H9 (cell line): ENCODE data around the gene KLHDC9. TPM values are rescaled to one million over a fixed set of nuclear protein-coding genes. Genes with fewer than 3 reads are reported as not detected.

Experiments used
- DNase-seq: peaks from one replicate; pipeline ENCODE4 v3.0.0-alpha.2; 2017
- H2AFZ ChIP-seq: one replicate; pipeline ENCODE4 v1.6.1; 2013; ENCODE audit warnings: mild to moderate bottlenecking, low read length, control low read depth, moderate library complexity
- H2AK5ac ChIP-seq: 2 replicates; pipeline ENCODE4 v1.6.1; 2013; ENCODE audit warnings: low read length, control low read depth, mixed read lengths; ENCODE audit not compliant: insufficient read length
- H2BK120ac ChIP-seq: one replicate; pipeline ENCODE4 v1.6.1; 2013; ENCODE audit warnings: low read depth, mild to moderate bottlenecking, low read length, control low read depth, inconsistent platforms; ENCODE audit not compliant: poor library complexity, severe bottlenecking
- H2BK12ac ChIP-seq: 2 replicates; pipeline ENCODE4 v1.6.1; 2013; ENCODE audit warnings: low read length, control low read depth, mixed read lengths, low read depth; ENCODE audit not compliant: insufficient read length
- H2BK15ac ChIP-seq: 2 replicates; pipeline ENCODE4 v1.6.1; 2013; ENCODE audit warnings: low read depth, low read length, control low read depth
- H2BK20ac ChIP-seq: one replicate; pipeline ENCODE4 v1.6.1; 2013; ENCODE audit warnings: low read depth, mild to moderate bottlenecking, low read length, control low read depth, inconsistent platforms; ENCODE audit not compliant: poor library complexity, severe bottlenecking
- H2BK5ac ChIP-seq: 2 replicates; pipeline ENCODE4 v1.6.1; 2013; ENCODE audit warnings: low read length, control low read depth, mixed read lengths; ENCODE audit not compliant: insufficient read length
- H3K14ac ChIP-seq: 2 replicates; pipeline ENCODE4 v1.6.1; 2013; ENCODE audit warnings: low read length, control low read depth; ENCODE audit not compliant: insufficient read depth
- H3K18ac ChIP-seq: 2 replicates; pipeline ENCODE4 v1.6.1; 2013; ENCODE audit warnings: low read depth, mild to moderate bottlenecking, mixed read lengths, low read length, control low read depth; ENCODE audit not compliant: insufficient read length
- H3K23ac ChIP-seq: 2 replicates; pipeline ENCODE4 v1.6.1; 2013; ENCODE audit warnings: low read length, control low read depth, mixed read lengths, low read depth; ENCODE audit not compliant: insufficient read length
- H3K23me2 ChIP-seq: 2 replicates; pipeline ENCODE4 v1.6.1; 2013; ENCODE audit warnings: low read depth, mild to moderate bottlenecking, mixed read lengths, low read length, control low read depth; ENCODE audit not compliant: insufficient read length, poor library complexity, severe bottlenecking
- H3K27ac ChIP-seq: 2 replicates; pipeline ENCODE4 v1.5.1; 2013; ENCODE audit warnings: low read length, control low read depth, mixed read lengths, low read depth; ENCODE audit not compliant: insufficient read length
- H3K27me3 ChIP-seq: 2 replicates; pipeline ENCODE4 v1.6.1; 2013; ENCODE audit warnings: low read length, control low read depth, inconsistent platforms; ENCODE audit not compliant: insufficient read depth
- H3K4ac ChIP-seq: 2 replicates; pipeline ENCODE4 v1.6.1; 2013; ENCODE audit warnings: low read depth, mild to moderate bottlenecking, control low read depth, inconsistent platforms, low read length, moderate library complexity
- H3K4me1 ChIP-seq: 2 replicates; pipeline ENCODE4 v1.6.1; 2013; ENCODE audit warnings: low read length, control low read depth, inconsistent platforms; ENCODE audit not compliant: insufficient read depth
- H3K4me2 ChIP-seq: 2 replicates; pipeline ENCODE4 v1.6.1; 2013; ENCODE audit warnings: low read length, control low read depth, mixed read lengths; ENCODE audit not compliant: insufficient read length, insufficient read depth
- H3K56ac ChIP-seq: 2 replicates; pipeline ENCODE4 v1.6.1; 2013; ENCODE audit warnings: low read depth, mild to moderate bottlenecking, mixed read lengths, low read length, control low read depth; ENCODE audit not compliant: insufficient read length
- H3K79me1 ChIP-seq: 2 replicates; pipeline ENCODE4 v1.6.1; 2013; ENCODE audit warnings: low read depth, mild to moderate bottlenecking, moderate library complexity, low read length, control low read depth, inconsistent platforms; ENCODE audit not compliant: insufficient read depth, poor library complexity, severe bottlenecking
- H3K79me2 ChIP-seq: 2 replicates; pipeline ENCODE4 v1.6.1; 2013; ENCODE audit warnings: low read length, control low read depth, inconsistent platforms; ENCODE audit not compliant: insufficient read depth
- H3K9ac ChIP-seq: 2 replicates; pipeline ENCODE4 v1.6.1; 2013; ENCODE audit warnings: low read length, control low read depth, mixed read lengths; ENCODE audit not compliant: insufficient read length; ENCODE audit errors: extremely low read depth
- H3K9me3 ChIP-seq: one replicate; pipeline ENCODE4 v1.6.1; 2013; ENCODE audit warnings: low read depth, low read length, inconsistent platforms; ENCODE audit not compliant: control insufficient read depth
- H3T11ph ChIP-seq: one replicate; pipeline ENCODE4 v1.6.1; 2013; ENCODE audit warnings: mild to moderate bottlenecking, low read length, control low read depth, inconsistent platforms
- H4K20me1 ChIP-seq: one replicate; pipeline ENCODE4 v1.6.1; 2013; ENCODE audit not compliant: control insufficient read depth, insufficient read length, insufficient read depth
- H4K5ac ChIP-seq: 2 replicates; pipeline ENCODE4 v1.6.1; 2013; ENCODE audit warnings: low read depth, mild to moderate bottlenecking, mixed read lengths, low read length, control low read depth; ENCODE audit not compliant: insufficient read length
- H4K8ac ChIP-seq: replicated peaks from 2 replicates; pipeline ENCODE4 v1.6.1; 2013; ENCODE audit warnings: low read length, control low read depth, mixed read lengths, low read depth; ENCODE audit not compliant: insufficient read length
- H4K91ac ChIP-seq: 2 replicates; pipeline ENCODE4 v1.6.1; 2013; ENCODE audit warnings: low read depth, mild to moderate bottlenecking, moderate library complexity, mixed read lengths, low read length, control low read depth; ENCODE audit not compliant: insufficient read length
- H3K27ac Mint-ChIP-seq, 3 experiments: 2 replicates in 2 of 3; 3 replicates in 1 of 3; pipeline ENCODE4 v1.8.0; 2020 to 2021; ENCODE audit warnings: mixed read lengths in 3 of 3, mild to moderate bottlenecking in 1 of 3, moderate library complexity in 1 of 3
- H3K27me3 Mint-ChIP-seq: 2 replicates; pipeline ENCODE4 v1.8.0; 2021; ENCODE audit warnings: low read depth, mild to moderate bottlenecking, moderate library complexity, mixed read lengths
- H3K36me3 Mint-ChIP-seq, 3 experiments: 2 replicates in 2 of 3; 3 replicates in 1 of 3; pipeline ENCODE4 v1.8.0; 2020 to 2021; ENCODE audit warnings: low read depth in 3 of 3, mixed read lengths in 3 of 3; ENCODE audit not compliant: insufficient read depth in 1 of 3
- H3K4me1 Mint-ChIP-seq, 2 experiments: 2 replicates each; pipeline ENCODE4 v1.8.0; 2020; ENCODE audit warnings: mixed read lengths in 2 of 2
- H3K4me3 Mint-ChIP-seq, 2 experiments: 2 replicates in 1 of 2; 3 replicates in 1 of 2; pipeline ENCODE4 v1.8.0; 2020 to 2021; ENCODE audit warnings: mild to moderate bottlenecking in 2 of 2, mixed read lengths in 2 of 2, moderate library complexity in 1 of 2
- H3K9me3 Mint-ChIP-seq, 2 experiments: 2 replicates in 1 of 2; 3 replicates in 1 of 2; pipeline ENCODE4 v1.8.0; 2020; ENCODE audit warnings: mild to moderate bottlenecking in 2 of 2, mixed read lengths in 2 of 2, moderate library complexity in 1 of 2
- WGBS: extraction: QIAGEN DNeasy Blood & Tissue Kit; methylation state at CpG from one replicate; pipeline ENCODE4 v1.1.7; 2013; ENCODE audit warnings: missing lambda C conversion rate, low lambda C conversion rate, mixed read lengths; ENCODE audit not compliant: insufficient read length; ENCODE audit errors: extremely low coverage; 5-methylcytosine and 5-hydroxymethylcytosine counted together
- long read RNA-seq: library from polyadenylated mRNA; unstranded; transcript quantifications from one replicate; pipeline ENCODE4 v2.0.0, GENCODE V29; 2020
- total RNA-seq: library from RNA; stranded (reverse); gene quantifications from 2 replicates; pipeline ENCODE4 v1.2.1, GENCODE V29; 2021
- TF ChIP-seq, protein P1 (sequence below): fragments of 200-600 bp; sonication (generic); conservative IDR thresholded peaks from 3 replicates; pipeline ENCODE4 v1.8.0; 2021; ENCODE audit warnings: antibody characterized with exemption, mild to moderate bottlenecking

Gene KLHDC9, protein sequence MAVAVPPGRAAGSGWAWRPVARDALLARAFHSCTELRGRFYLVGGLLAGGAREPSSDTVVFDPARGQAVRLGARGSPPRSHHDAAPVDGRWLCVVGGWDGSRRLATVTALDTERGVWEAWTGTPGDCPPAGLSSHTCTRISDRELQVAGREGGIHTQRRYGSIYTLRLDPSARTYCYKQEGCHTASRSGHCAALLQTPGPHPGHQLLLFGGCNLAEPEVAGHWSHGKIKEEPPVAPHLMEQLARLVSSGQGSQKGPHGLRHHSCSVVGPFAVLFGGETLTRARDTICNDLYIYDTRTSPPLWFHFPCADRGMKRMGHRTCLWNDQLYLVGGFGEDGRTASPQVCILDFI
- 6.6 and 7.0 TPM in 2 replicates for total RNA-seq
- long read RNA-seq, transcript KLHDC9-201 (4 exons, 1,314 nt): major isoform, 7 of 22 reads
- long read RNA-seq, partial matches to known transcripts: 1 of 22 reads
- long read RNA-seq, other reads (novel, unspliced or antisense): 7 of 22 reads

GRCh38 chr1:161098210-161099068 is at the start of gene KLHDC9:
Gene KLHDC9, plus strand, starts transcription at chr1:161098361. Its CDS starts 175 bp downstream, at chr1:161098536.
- Histone ChIP-seq H3K4me1 (no peaks in the 10 kb centered on the region), H3K4ac (no peak within 1 kb of the TSS), H2BK5ac (no peak within 1 kb of the TSS), H2BK120ac (no peak within 1 kb of the TSS), H4K5ac (no peak within 1 kb of the TSS), H2BK15ac (no peak within 1 kb of the TSS), H3K23ac (no peak within 1 kb of the TSS), H3K4me2 (peak within 1 kb of the TSS; percentile 87), H2AFZ (peak within 1 kb of the TSS; percentile 17), H3K27ac (no peak within 1 kb of the TSS), H3K79me2 (no peaks in the 10 kb centered on the region), H4K8ac (no peak within 1 kb of the TSS), H3K27me3 (no peaks in the 10 kb centered on the region), H3K18ac (no peak within 1 kb of the TSS), H3T11ph (no peak within 1 kb of the TSS), H4K91ac (no peak within 1 kb of the TSS), H3K56ac (no peak within 1 kb of the TSS), H3K9me3 (no peaks in the 10 kb centered on the region), H4K20me1 (no peaks in the 10 kb centered on the region), H2AK5ac (no peak within 1 kb of the TSS), H3K23me2 (peaks cover 10% of the 10 kb centered on the region), H3K9ac (peak within 1 kb of the TSS; percentile 42), H3K14ac (peak within 1 kb of the TSS; percentile 44; the same call in 1 of the 2 replicates), H2BK12ac (no peak within 1 kb of the TSS), H2BK20ac (no peak within 1 kb of the TSS), H3K79me1 (no peaks in the 10 kb centered on the region)
- Mint-ChIP-seq H3K4me3 (peak within 1 kb of the TSS; percentile 78 to 86), H3K27ac (peak within 1 kb of the TSS; percentile 70 to 81 (median 78); a peak in 6 of 7 replicates), H3K27me3 (peaks cover 10% of the 10 kb centered on the region), H3K36me3 (peaks cover 7 to 28% (median 23%) of the 10 kb centered on the region in 3 experiments; a peak in 6 of 7 replicates), H3K9me3 (no peaks in the 10 kb centered on the region; a peak in 1 of 5 replicates), H3K4me1 (peaks cover 8 to 9% of the 10 kb centered on the region in 2 experiments)
- no CpG with 5 or more reads among the region's 71 CpGs for WGBS
- peak; percentile 96 for DNase-seq
- TF ChIP-seq, protein P1, sequence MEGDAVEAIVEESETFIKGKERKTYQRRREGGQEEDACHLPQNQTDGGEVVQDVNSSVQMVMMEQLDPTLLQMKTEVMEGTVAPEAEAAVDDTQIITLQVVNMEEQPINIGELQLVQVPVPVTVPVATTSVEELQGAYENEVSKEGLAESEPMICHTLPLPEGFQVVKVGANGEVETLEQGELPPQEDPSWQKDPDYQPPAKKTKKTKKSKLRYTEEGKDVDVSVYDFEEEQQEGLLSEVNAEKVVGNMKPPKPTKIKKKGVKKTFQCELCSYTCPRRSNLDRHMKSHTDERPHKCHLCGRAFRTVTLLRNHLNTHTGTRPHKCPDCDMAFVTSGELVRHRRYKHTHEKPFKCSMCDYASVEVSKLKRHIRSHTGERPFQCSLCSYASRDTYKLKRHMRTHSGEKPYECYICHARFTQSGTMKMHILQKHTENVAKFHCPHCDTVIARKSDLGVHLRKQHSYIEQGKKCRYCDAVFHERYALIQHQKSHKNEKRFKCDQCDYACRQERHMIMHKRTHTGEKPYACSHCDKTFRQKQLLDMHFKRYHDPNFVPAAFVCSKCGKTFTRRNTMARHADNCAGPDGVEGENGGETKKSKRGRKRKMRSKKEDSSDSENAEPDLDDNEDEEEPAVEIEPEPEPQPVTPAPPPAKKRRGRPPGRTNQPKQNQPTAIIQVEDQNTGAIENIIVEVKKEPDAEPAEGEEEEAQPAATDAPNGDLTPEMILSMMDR: no peak; the same call in 2 of the 3 replicates
